ENCODE results near the gene NDUFA7. TPM values are rescaled to one million over a fixed set of nuclear protein-coding genes. Genes with fewer than 3 reads are reported as not detected.
"Not testable (repeated sequence)": the region's sequence is repeated elsewhere in the genome, so short reads cannot be mapped to it uniquely, and the experiment has no call there.

The NDUFA7 gene
- total RNA-seq, 4 donors from 2014 or later: 23.3 to 38.7 (median 25.2) TPM

GRCh38 chr19:8304841-8305621, 16.1 kb downstream of the NDUFA7 start:
- peak; percentile 64 to 79 for DNase-seq (ENCODE audit: low spot score in 2 of 2)
- H3K36me3 ChIP-seq: peaks cover 9% of the 10 kb centered on the region
- H3K4me3 ChIP-seq: no peak overlapping the region
- no peaks in the 10 kb centered on the region for H3K27me3 ChIP-seq
- 83% methylated on average over 33 of the region's 33 CpGs for WGBS
- no peaks in the 10 kb centered on the region for H3K9me3 ChIP-seq
- no peak overlapping the region for H3K27ac ChIP-seq
- H3K4me1 ChIP-seq: peaks cover 35% of the 10 kb centered on the region
- TF ChIP-seq POLR2AphosphoS5 (IDR thresholded peaks at IDR 0.05) (no peak), EP300 (IDR thresholded peaks at IDR 0.05) (no peak), POLR2A (IDR thresholded peaks at IDR 0.05) (no peak), CTCF (IDR thresholded peaks at IDR 0.05) (no peak)

- 69% methylated on average over 7 of the region's 7 CpGs for WGBS
- H3K4me3 ChIP-seq: no peak overlapping the region
- DNase-seq (ENCODE audit: low spot score in 2 of 2): peak; percentile 56 to 64
- no peak overlapping the region for H3K27ac ChIP-seq
- H3K4me1 ChIP-seq: peaks cover 20% of the 10 kb centered on the region
- H3K27me3 ChIP-seq: no peaks in the 10 kb centered on the region
- H3K9me3 ChIP-seq: no peaks in the 10 kb centered on the region
- no peaks in the 10 kb centered on the region for H3K36me3 ChIP-seq
- TF ChIP-seq POLR2A (IDR thresholded peaks at IDR 0.05): no peak
- no peak for TF ChIP-seq POLR2AphosphoS5 (IDR thresholded peaks at IDR 0.05)
- TF ChIP-seq EP300 (IDR thresholded peaks at IDR 0.05): no peak
- no peak for TF ChIP-seq CTCF (IDR thresholded peaks at IDR 0.05)
Observed at GRCh38 chr19:8302734-8303133, 18.4 kb downstream of the NDUFA7 start.

- Histone ChIP-seq H3K27ac (no peak overlapping the region), H3K9me3 (no peaks in the 10 kb centered on the region), H3K4me3 (no peak overlapping the region), H3K4me1 (peaks cover 15% of the 10 kb centered on the region), H3K36me3 (no peaks in the 10 kb centered on the region), H3K27me3 (no peaks in the 10 kb centered on the region)
- no peak for TF ChIP-seq POLR2AphosphoS5 (IDR thresholded peaks at IDR 0.05)
- no peak for TF ChIP-seq CTCF (IDR thresholded peaks at IDR 0.05)
- TF ChIP-seq EP300 (IDR thresholded peaks at IDR 0.05): no peak
- TF ChIP-seq POLR2A (IDR thresholded peaks at IDR 0.05): no peak
- WGBS: 61% methylated on average over 11 of the region's 11 CpGs
- peak in 1 of 2 donors; percentile 79 for DNase-seq (ENCODE audit: low spot score in 2 of 2)
Observed at GRCh38 chr19:8302357-8302691, 18.9 kb downstream of the NDUFA7 start.

- H3K27me3 ChIP-seq; H3K9me3 ChIP-seq; H3K4me3 ChIP-seq; H3K36me3 ChIP-seq; H3K27ac ChIP-seq; DNase-seq (ENCODE audit: low spot score in 2 of 2); H3K4me1 ChIP-seq: not testable (repeated sequence)
- WGBS: no CpG with 5 or more reads among the region's 9 CpGs
Observed at GRCh38 chr19:8291337-8291736, 29.8 kb downstream of the NDUFA7 start.

GRCh38 chr19:8276508-8276907, 44.7 kb downstream of the NDUFA7 start:
- H3K36me3 ChIP-seq; H3K27me3 ChIP-seq; H3K4me3 ChIP-seq; H3K9me3 ChIP-seq; DNase-seq (ENCODE audit: low spot score in 2 of 2); H3K27ac ChIP-seq; H3K4me1 ChIP-seq: not testable (repeated sequence)
- WGBS: no CpG with 5 or more reads among the region's 9 CpGs

- 93% methylated on average over 3 of the region's 3 CpGs for WGBS
- H3K27ac ChIP-seq: no peak overlapping the region
- no peaks in the 10 kb centered on the region for H3K27me3 ChIP-seq
- peaks cover 10% of the 10 kb centered on the region for H3K4me1 ChIP-seq
- no peak for TF ChIP-seq POLR2AphosphoS5 (IDR thresholded peaks at IDR 0.05)
- no peak for TF ChIP-seq CTCF (IDR thresholded peaks at IDR 0.05)
- TF ChIP-seq POLR2A (IDR thresholded peaks at IDR 0.05): no peak
- no peak for TF ChIP-seq EP300 (IDR thresholded peaks at IDR 0.05)
- DNase-seq (ENCODE audit: low spot score in 2 of 2): no peak
- no peak overlapping the region for H3K4me3 ChIP-seq
- H3K9me3 ChIP-seq: no peaks in the 10 kb centered on the region
- H3K36me3 ChIP-seq: no peaks in the 10 kb centered on the region
Observed at GRCh38 chr19:8269724-8270123, 51.5 kb downstream of the NDUFA7 start.

Measured in suprapubic skin (tissue), 4 donors.